K562 (cell line): ENCODE results near the gene HSDL2. TPM values are rescaled to one million over a fixed set of nuclear protein-coding genes. Genes with fewer than 3 reads are reported as not detected.

Source experiments
- ATAC-seq: fragments of 200-7000 bp; cut with Tn5 transposase; 3 replicates; pipeline ENCODE4 v1.9.1; 2020; ENCODE audit warnings: moderate library complexity
- BruUV-seq: library from RNA; stranded (reverse); fragments of 400-500 nt; replicated peaks from 2 replicates; lab custom pipeline; 2021; lab: Mats Ljungman, UMichigan
- CTCF ChIA-PET: fragments of 300-600 bp; formaldehyde crosslinking; extraction: SDS; loops from one replicate; lab custom pipeline; 2021; ENCODE audit warnings: low intra/inter-chr PET ratio; lab: Yijun Ruan, JAX
- POLR2A ChIA-PET: fragments of 300-600, 350-650 bp; sonication (Branson Sonifier 250); formaldehyde crosslinking; extraction: SDS; loops from one replicate; lab custom pipeline; 2021; ENCODE audit warnings: antibody characterized with exemption, inconsistent platforms; lab: Yijun Ruan, JAX
- DNase-seq, 4 experiments: peaks; one replicate each; pipeline versions ENCODE4 v3.0.0 to v3.0.0-alpha.2; 2011 to 2018; ENCODE audit warnings: low spot score in 3 of 4, mixed read lengths in 3 of 4; ENCODE audit errors: extremely low read depth in 1 of 4
- FAIRE-seq: peaks from 2 replicates; lab custom pipeline; 2011; peaks lifted over from hg19 to GRCh38; lab: Jason Lieb, UNC
- H2AFZ ChIP-seq: 2 replicates; pipeline ENCODE4 v1.6.0; 2011; ENCODE audit warnings: low read depth, low read length, control low read depth, inconsistent platforms
- H3K27ac ChIP-seq: fragments of 200-600 bp; 3 replicates; pipeline ENCODE4 v1.8.0; 2011; ENCODE audit warnings: low read depth, mild to moderate bottlenecking, control low read depth, inconsistent platforms, low read length, moderate library complexity, mixed read lengths; ENCODE audit errors: extremely low read depth
- H3K27me3 ChIP-seq, 2 experiments: fragments of 300-600 bp in 1 of 2; 2 replicates in 1 of 2; 3 replicates in 1 of 2; pipeline versions ENCODE4 v1.6.0 to v1.8.0; 2011; ENCODE audit warnings: inconsistent platforms in 2 of 2, low read length in 2 of 2, mild to moderate bottlenecking in 1 of 2, mixed read lengths in 1 of 2, moderate library complexity in 1 of 2; ENCODE audit not compliant: control insufficient read depth in 2 of 2, insufficient read depth in 2 of 2
- H3K36me3 ChIP-seq: fragments of 300-600 bp; 3 replicates; pipeline ENCODE4 v1.8.0; 2011; ENCODE audit warnings: mild to moderate bottlenecking, low read length, inconsistent platforms; ENCODE audit not compliant: control insufficient read depth, insufficient read depth
- H3K4me1 ChIP-seq, 2 experiments: fragments of 200-600 bp in 1 of 2; replicated peaks in 1 of 2; 2 replicates in 1 of 2; 3 replicates in 1 of 2; pipeline versions ENCODE4 v1.5.1 to v1.8.0; 2011; ENCODE audit warnings: inconsistent platforms in 2 of 2, low read length in 2 of 2, mild to moderate bottlenecking in 1 of 2, mixed read lengths in 1 of 2, moderate library complexity in 1 of 2; ENCODE audit not compliant: control insufficient read depth in 2 of 2, insufficient read depth in 2 of 2
- H3K4me2 ChIP-seq: 2 replicates; pipeline ENCODE4 v1.6.1; 2011; ENCODE audit warnings: low read length, control low read depth, inconsistent platforms, mixed read lengths; ENCODE audit not compliant: insufficient read depth
- H3K4me3 ChIP-seq: fragments of 200-600 bp; sonication (generic), shearing (Covaris generic); 2 replicates; pipeline ENCODE4 v1.5.1; 2016; ENCODE audit warnings: control low read depth, inconsistent platforms
- H3K79me2 ChIP-seq: fragments of 200-600 bp; 3 replicates; pipeline ENCODE4 v1.8.0; 2011; ENCODE audit warnings: low read length, inconsistent platforms; ENCODE audit not compliant: control insufficient read depth, insufficient read depth
- H3K9ac ChIP-seq, 2 experiments: 2 replicates each; pipeline versions ENCODE4 v1.6.0 to v1.6.1; 2011; ENCODE audit warnings: low read depth in 2 of 2, low read length in 2 of 2, control low read depth in 1 of 2, inconsistent platforms in 1 of 2, mild to moderate bottlenecking in 1 of 2, mixed read lengths in 1 of 2; ENCODE audit not compliant: insufficient read depth in 1 of 2
- H3K9me1 ChIP-seq: one replicate; pipeline ENCODE4 v1.6.0; 2011; ENCODE audit warnings: inconsistent platforms, mild to moderate bottlenecking, low read length, moderate library complexity; ENCODE audit not compliant: control insufficient read depth, insufficient read depth
- H3K9me3 ChIP-seq: replicated peaks from 2 replicates; pipeline ENCODE4 v1.5.1; 2011; ENCODE audit warnings: low read depth, low read length, inconsistent platforms; ENCODE audit not compliant: control insufficient read depth, insufficient read depth
- H4K20me1 ChIP-seq: replicated peaks from 2 replicates; pipeline ENCODE4 v1.6.1; 2011; ENCODE audit warnings: low read length, inconsistent platforms, mixed read lengths; ENCODE audit not compliant: control insufficient read depth, insufficient read depth
- BCOR ChIP-seq: fragments of 450-650 bp; IDR thresholded peaks from 2 replicates; pipeline ENCODE4 v1.6.1; 2016
- CHD2 ChIP-seq: IDR thresholded peaks from 2 replicates; pipeline ENCODE4 v1.6.1; 2011; ENCODE audit warnings: low read depth, low read length
- HMG20A ChIP-seq: fragments of 450-650 bp; formaldehyde crosslinking; conservative IDR thresholded peaks from 2 replicates; pipeline ENCODE4 v1.4.0; 2020; ENCODE audit warnings: mild to moderate bottlenecking, mixed read lengths
- HNRNPH1 ChIP-seq: fragments of 200-400 bp; formaldehyde crosslinking; optimal IDR thresholded peaks from 2 replicates; pipeline ENCODE3; 2017; ENCODE audit warnings: low read depth, mild to moderate bottlenecking, low read length, moderate library complexity
- MAFF ChIP-seq: IDR thresholded peaks from 2 replicates; pipeline ENCODE4 v1.6.1; 2012; ENCODE audit warnings: low read length, improper control_type of control experiment
- SMARCA5 ChIP-seq: fragments of 450-650 bp; IDR thresholded peaks from 2 replicates; pipeline ENCODE4 v1.6.1; 2016
- SPI1 ChIP-seq: IDR thresholded peaks from 2 replicates; pipeline ENCODE4 v1.6.1; 2011; ENCODE audit warnings: low read depth, low read length, control low read depth, borderline replicate concordance
- ZHX1 ChIP-seq: fragments of 150-350 bp; conservative IDR thresholded peaks from 2 replicates; pipeline ENCODE4 v1.6.1; 2014; ENCODE audit warnings: low read length
- WGBS: fragments of 100-300 bp; shearing (Covaris generic); methylation state at CpG from one replicate; pipeline ENCODE4 v1.1.6; 2016; ENCODE audit warnings: low coverage, mixed read lengths; ENCODE audit not compliant: insufficient coverage; ENCODE audit errors: missing lambda C conversion rate; 5-methylcytosine and 5-hydroxymethylcytosine counted together
- in situ Hi-C: fragments of 300-500 bp; cut with MboI; formaldehyde crosslinking; loops from 4 replicates; pipeline ENCODE4 v1.15.0; 2018; ENCODE audit warnings: inconsistent platforms, mixed read lengths
- intact Hi-C: fragments of 100-400 bp; cut with micrococcal nuclease; formaldehyde crosslinking; loops from 2 replicates; pipeline ENCODE4 v1.14.2; 2022
- polyA plus RNA-seq, 8 experiments: library from polyadenylated mRNA; depleted of rRNA in 4 of 8; stranded (reverse) in 5 of 8; unstranded in 3 of 8; fragments of >200 nt; fragmentation: Nextera tagmentation in 2 of 8; fragmentation: Illumina TruSeq in 1 of 8; extraction: Ambion mirVana in 2 of 8; extraction: Trizol in 1 of 8; gene quantifications; 2 replicates each; pipeline versions ENCODE4 v1.2.1 to v1.2.3, GENCODE V29; 2011 to 2014; ENCODE audit warnings: inconsistent platforms in 1 of 8, missing spikeins in 1 of 8
- total RNA-seq, 7 experiments: library from RNA; depleted of rRNA in 6 of 7; stranded (reverse); fragments of >200 nt in 6 of 7; fragmentation: Illumina TruSeq in 2 of 7; extraction: Trizol in 2 of 7; gene quantifications; 2 replicates each; pipeline versions ENCODE4 v1.2.1 to v1.2.3, GENCODE V29; 2011 to 2021; ENCODE audit warnings: low replicate concordance in 1 of 7

The HSDL2 gene
- total and polyA plus RNA-seq, 9 of the 15 experiments (the other 6 are each of a cell fraction or from before 2014, with no cell fraction given): 22.8 to 74.1 (median 35.6) TPM

- no TSS peak for BruUV-seq
- no peaks in the 10 kb centered on the region for H3K27me3 ChIP-seq
- H3K27ac ChIP-seq: no peak overlapping the region
- in situ Hi-C loops: no loop called here
- H3K9ac ChIP-seq: no peak overlapping the region
- no peak overlapping the region for H3K4me2 ChIP-seq
- ChIA-PET POLR2A (interaction anchor here (0.6 kb wide), 1 partner anchor 205 kb away, joined by 3 read pairs; no protein-coding TSS in a partner anchor), CTCF (no interaction called here)
- WGBS: 98% methylated on average over 6 of the region's 7 CpGs
- H3K4me3 ChIP-seq: no peak overlapping the region
- peaks cover 10% of the 10 kb centered on the region; the same call in 1 of the 3 replicates for H3K36me3 ChIP-seq
- FAIRE-seq (no peak), ATAC-seq (no peak), DNase-seq (no peak)
- peaks cover 3% of the 10 kb centered on the region for H3K9me1 ChIP-seq
- H4K20me1 ChIP-seq: no peaks in the 10 kb centered on the region
- H3K4me1 ChIP-seq: peaks cover 12 to 21% of the 10 kb centered on the region in 2 experiments
- intact Hi-C loops: loop anchor here (5.0 kb wide), 1 partner anchor 330 kb away; no protein-coding TSS in a partner anchor
- no peak for TF ChIP-seq CHD2
- 0 out of 2 replicates have a peak, but pooled peaks have one; percentile 57 for TF ChIP-seq SPI1
- peaks cover 76% of the 10 kb centered on the region for H3K79me2 ChIP-seq
- no peak overlapping the region for H2AFZ ChIP-seq
- no peaks in the 10 kb centered on the region for H3K9me3 ChIP-seq
Observed at GRCh38 chr9:112382066-112382465, 2.2 kb downstream of the HSDL2 start.

- Histone ChIP-seq H2AFZ (no peak overlapping the region), H3K4me1 (peaks cover 10 to 14% of the 10 kb centered on the region in 2 experiments), H4K20me1 (no peaks in the 10 kb centered on the region)
- in situ Hi-C loops: no loop called here
- no peak for ATAC-seq
- TF ChIP-seq ZHX1 (no peak), HMG20A (no peak), HNRNPH1 (no peak), SMARCA5 (0 out of 2 replicates have a peak, but pooled peaks have one; percentile 19), BCOR (0 out of 2 replicates have a peak, but pooled peaks have one; percentile 12), MAFF (no peak)
- TF ChIP-seq, all 486 proteins: peak for 2
- no peak overlapping the region for H3K27ac ChIP-seq
- BruUV-seq: no TSS peak
- intact Hi-C loops: loop anchor here (5.0 kb wide), 1 partner anchor 330 kb away; no protein-coding TSS in a partner anchor
- peaks cover 14% of the 10 kb centered on the region; the same call in 1 of the 3 replicates for H3K36me3 ChIP-seq
- FAIRE-seq (no peak), DNase-seq (no peak)
- H3K79me2 ChIP-seq: peaks cover 70% of the 10 kb centered on the region
- no peaks in the 10 kb centered on the region for H3K9me1 ChIP-seq
- CTCF ChIA-PET: no interaction called here
- H3K4me3 ChIP-seq: no peak overlapping the region
- WGBS: 59% methylated on average over 11 of the region's 11 CpGs
- H3K27me3 ChIP-seq: no peaks in the 10 kb centered on the region
- no peaks in the 10 kb centered on the region for H3K9me3 ChIP-seq
- no peak overlapping the region for H3K4me2 ChIP-seq
- no peak overlapping the region for H3K9ac ChIP-seq
- POLR2A ChIA-PET: interaction anchor here (0.6 kb wide), 1 partner anchor 204 kb away, joined by 3 read pairs; no protein-coding TSS in a partner anchor
Observed at GRCh38 chr9:112382501-112383364, 2.8 kb downstream of the HSDL2 start.
